HEK293 (cell line): ENCODE measurements around the gene PAX9.

Experiments
- GLIS2 ChIP-seq: fragments of 450-650 bp; formaldehyde crosslinking; IDR thresholded peaks from 2 replicates; pipeline ENCODE4 v1.5.1; 2016; ENCODE audit warnings: missing biosample characterization, missing genetic modification characterization
- HOXC10 ChIP-seq: sonication (generic); formaldehyde crosslinking; IDR thresholded peaks from 2 replicates; pipeline ENCODE4 v1.8.1; 2023; ENCODE audit warnings: mild to moderate bottlenecking, missing genetic modification reagents
- IKZF3 ChIP-seq: fragments of 450-650 bp; IDR thresholded peaks from 2 replicates; pipeline ENCODE4 v1.5.0; 2018; ENCODE audit warnings: missing biosample characterization, mild to moderate bottlenecking, missing genetic modification characterization, moderate library complexity
- KLF10 ChIP-seq: fragments of 450-650 bp; IDR thresholded peaks from 2 replicates; pipeline ENCODE4 v1.5.1; 2018; ENCODE audit warnings: missing biosample characterization, mild to moderate bottlenecking, missing genetic modification characterization
- PRDM4 ChIP-seq: fragments of 450-650 bp; formaldehyde crosslinking; IDR thresholded peaks from 2 replicates; pipeline ENCODE4 v1.5.1; 2017; ENCODE audit warnings: missing biosample characterization, missing genetic modification characterization
- SALL2 ChIP-seq: fragments of 450-650 bp; formaldehyde crosslinking; IDR thresholded peaks from 2 replicates; pipeline ENCODE4 v1.5.0; 2017; ENCODE audit warnings: missing biosample characterization, mild to moderate bottlenecking, missing genetic modification characterization, borderline replicate concordance
- SCRT1 ChIP-seq: fragments of 450-650 bp; formaldehyde crosslinking; IDR thresholded peaks from 2 replicates; pipeline ENCODE4 v1.5.1; 2016; ENCODE audit warnings: missing biosample characterization, missing genetic modification characterization, borderline replicate concordance
- SP3 ChIP-seq: fragments of 450-650 bp; formaldehyde crosslinking; IDR thresholded peaks from 2 replicates; pipeline ENCODE4 v1.5.1; 2016; ENCODE audit warnings: missing biosample characterization, missing genetic modification characterization
- SP7 ChIP-seq: fragments of 450-650 bp; formaldehyde crosslinking; IDR thresholded peaks from 2 replicates; pipeline ENCODE4 v1.5.1; 2016; ENCODE audit warnings: missing biosample characterization, missing genetic modification characterization
- ZBTB17 ChIP-seq: fragments of 450-650 bp; formaldehyde crosslinking; IDR thresholded peaks from 2 replicates; pipeline ENCODE4 v1.5.1; 2016; ENCODE audit warnings: missing biosample characterization, missing genetic modification characterization
- ZBTB20 ChIP-seq: fragments of 450-650 bp; formaldehyde crosslinking; IDR thresholded peaks from 2 replicates; pipeline ENCODE4 v1.5.1; 2016; ENCODE audit warnings: missing biosample characterization, missing genetic modification characterization
- ZBTB48 ChIP-seq: fragments of 450-650 bp; formaldehyde crosslinking; IDR thresholded peaks from 2 replicates; pipeline ENCODE4 v1.5.1; 2016; ENCODE audit warnings: missing biosample characterization, missing genetic modification characterization
- ZBTB49 ChIP-seq: fragments of 450-650 bp; formaldehyde crosslinking; IDR thresholded peaks from 2 replicates; pipeline ENCODE4 v1.5.1; 2016; ENCODE audit warnings: missing biosample characterization, missing genetic modification characterization, low read depth
- ZFHX2 ChIP-seq: fragments of 450-650 bp; formaldehyde crosslinking; conservative IDR thresholded peaks from 2 replicates; pipeline ENCODE4 v1.5.1; 2016; ENCODE audit warnings: missing biosample characterization, missing genetic modification characterization
- ZNF132 ChIP-seq: fragments of 450-650 bp; formaldehyde crosslinking; IDR thresholded peaks from 2 replicates; pipeline ENCODE4 v1.5.1; 2017; ENCODE audit warnings: missing biosample characterization, missing genetic modification characterization, borderline replicate concordance
- ZNF146 ChIP-seq: fragments of 450-650 bp; formaldehyde crosslinking; IDR thresholded peaks from 2 replicates; pipeline ENCODE4 v1.5.1; 2016; ENCODE audit warnings: missing biosample characterization, missing genetic modification characterization
- ZNF18 ChIP-seq: fragments of 450-650 bp; formaldehyde crosslinking; IDR thresholded peaks from 2 replicates; pipeline ENCODE4 v1.5.1; 2016; ENCODE audit warnings: missing biosample characterization, missing genetic modification characterization
- ZNF202 ChIP-seq: fragments of 450-650 bp; formaldehyde crosslinking; IDR thresholded peaks from 2 replicates; pipeline ENCODE4 v1.5.1; 2016; ENCODE audit warnings: missing biosample characterization, missing genetic modification characterization, borderline replicate concordance
- ZNF280C ChIP-seq: fragments of 450-650 bp; formaldehyde crosslinking; IDR thresholded peaks from 2 replicates; pipeline ENCODE4 v1.5.1; 2016; ENCODE audit warnings: missing biosample characterization, missing genetic modification characterization
- ZNF302 ChIP-seq: fragments of 450-650 bp; formaldehyde crosslinking; IDR thresholded peaks from 2 replicates; pipeline ENCODE4 v1.5.1; 2016; ENCODE audit warnings: missing biosample characterization, missing genetic modification characterization, low read depth
- ZNF558 ChIP-seq: fragments of 450-650 bp; formaldehyde crosslinking; IDR thresholded peaks from 2 replicates; pipeline ENCODE4 v1.5.1; 2016; ENCODE audit warnings: missing biosample characterization, missing genetic modification characterization
- ZNF561 ChIP-seq: fragments of 450-650 bp; IDR thresholded peaks from 2 replicates; pipeline ENCODE4 v1.5.1; 2018; ENCODE audit warnings: missing biosample characterization, missing genetic modification characterization, borderline replicate concordance
- ZNF621 ChIP-seq: fragments of 450-650 bp; formaldehyde crosslinking; IDR thresholded peaks from 2 replicates; pipeline ENCODE4 v1.5.1; 2017; ENCODE audit warnings: missing biosample characterization, missing genetic modification characterization
- ZNF747 ChIP-seq: fragments of 450-650 bp; formaldehyde crosslinking; IDR thresholded peaks from 2 replicates; pipeline ENCODE4 v1.5.1; 2016; ENCODE audit warnings: missing biosample characterization, missing genetic modification characterization
- ZNF76 ChIP-seq: fragments of 450-650 bp; formaldehyde crosslinking; IDR thresholded peaks from 2 replicates; pipeline ENCODE4; 2016; ENCODE audit warnings: low read depth, missing biosample characterization, missing genetic modification characterization, borderline replicate concordance
- ZNF791 ChIP-seq: fragments of 450-650 bp; formaldehyde crosslinking; IDR thresholded peaks from 2 replicates; pipeline ENCODE4 v1.5.1; 2016; ENCODE audit warnings: missing biosample characterization, missing genetic modification characterization
- ZSCAN18 ChIP-seq: fragments of 450-650 bp; formaldehyde crosslinking; IDR thresholded peaks from 2 replicates; pipeline ENCODE4 v1.5.1; 2016; ENCODE audit warnings: missing biosample characterization, missing genetic modification characterization
- ZSCAN4 ChIP-seq: fragments of 450-650 bp; formaldehyde crosslinking; IDR thresholded peaks from 2 replicates; pipeline ENCODE4 v1.5.1; 2017; ENCODE audit warnings: missing biosample characterization, missing genetic modification characterization

The PAX9 gene

GRCh38 chr14:36672095-36672494, 10.4 kb downstream of the PAX9 start (continued):
- peak; percentile 51; the same call in 1 of the 2 replicates for TF ChIP-seq PRDM4 (tag by site-specific recombination)
- peak; percentile 36 for TF ChIP-seq ZNF18 (tag by site-specific recombination)
- no peak for TF ChIP-seq ZNF132
- TF ChIP-seq ZNF302 (tag by site-specific recombination), result no peak
- no peak for TF ChIP-seq ZNF146 (tag by site-specific recombination)
- no peak for TF ChIP-seq ZNF558
- peak; percentile 48 for TF ChIP-seq SP7 (tag by site-specific recombination)
- no peak for TF ChIP-seq ZNF791 (tag by site-specific recombination)
- TF ChIP-seq ZNF561, result no peak
- peak; percentile 84 for TF ChIP-seq ZBTB17 (tag by site-specific recombination)
- TF ChIP-seq ZSCAN18 (tag by site-specific recombination), result no peak
- TF ChIP-seq ZNF621, result no peak
- TF ChIP-seq KLF10, result no peak
- no peak for TF ChIP-seq ZNF747 (tag by site-specific recombination)
- no peak for TF ChIP-seq SALL2 (tag by site-specific recombination)
- no peak for TF ChIP-seq ZNF202 (tag by site-specific recombination)
- TF ChIP-seq ZNF76 (tag by site-specific recombination), result no peak
- TF ChIP-seq ZNF280C (tag by site-specific recombination), result no peak
- TF ChIP-seq ZBTB49, result no peak
- no peak for TF ChIP-seq ZBTB20
- peak; percentile 43; the same call in 1 of the 2 replicates for TF ChIP-seq SCRT1 (tag by site-specific recombination)
- TF ChIP-seq SP3 (tag by site-specific recombination), result no peak
- no peak for TF ChIP-seq GLIS2 (tag by site-specific recombination)
- no peak for TF ChIP-seq ZBTB48 (tag by site-specific recombination)
- TF ChIP-seq ZFHX2 (tag by site-specific recombination), result no peak
- TF ChIP-seq ZSCAN4, result no peak
- no peak for TF ChIP-seq HOXC10 (CRISPR knock-in tag)
- peak; percentile 60 for TF ChIP-seq IKZF3 (tag by site-specific recombination)
